ENCODE measurements around the gene ONECUT3. TPM values are rescaled to one million over a fixed set of nuclear protein-coding genes. Genes with fewer than 3 reads are reported as not detected.

ONECUT3 gene
- total RNA-seq, 1 donor: not detected

DNA sequence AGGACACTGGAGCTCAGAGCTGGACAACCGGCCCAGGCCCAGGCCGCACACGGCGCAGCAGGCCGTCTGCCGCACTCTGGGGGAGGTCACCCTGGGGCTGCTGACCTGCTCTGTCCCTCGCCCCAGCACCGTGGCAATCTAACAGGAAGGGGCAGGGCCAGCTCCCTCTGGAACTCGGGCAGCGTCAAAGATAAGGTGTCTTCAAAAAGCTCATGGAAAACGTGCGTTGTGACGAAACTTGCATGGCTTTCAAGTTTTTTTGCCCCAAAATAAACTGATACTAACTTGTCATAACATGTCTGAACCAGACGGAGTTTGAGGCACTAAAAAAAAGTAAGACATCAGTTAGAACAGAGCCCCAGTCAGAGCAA, 70.9 kb downstream of the ONECUT3 start:
- TF ChIP-seq, protein P1, sequence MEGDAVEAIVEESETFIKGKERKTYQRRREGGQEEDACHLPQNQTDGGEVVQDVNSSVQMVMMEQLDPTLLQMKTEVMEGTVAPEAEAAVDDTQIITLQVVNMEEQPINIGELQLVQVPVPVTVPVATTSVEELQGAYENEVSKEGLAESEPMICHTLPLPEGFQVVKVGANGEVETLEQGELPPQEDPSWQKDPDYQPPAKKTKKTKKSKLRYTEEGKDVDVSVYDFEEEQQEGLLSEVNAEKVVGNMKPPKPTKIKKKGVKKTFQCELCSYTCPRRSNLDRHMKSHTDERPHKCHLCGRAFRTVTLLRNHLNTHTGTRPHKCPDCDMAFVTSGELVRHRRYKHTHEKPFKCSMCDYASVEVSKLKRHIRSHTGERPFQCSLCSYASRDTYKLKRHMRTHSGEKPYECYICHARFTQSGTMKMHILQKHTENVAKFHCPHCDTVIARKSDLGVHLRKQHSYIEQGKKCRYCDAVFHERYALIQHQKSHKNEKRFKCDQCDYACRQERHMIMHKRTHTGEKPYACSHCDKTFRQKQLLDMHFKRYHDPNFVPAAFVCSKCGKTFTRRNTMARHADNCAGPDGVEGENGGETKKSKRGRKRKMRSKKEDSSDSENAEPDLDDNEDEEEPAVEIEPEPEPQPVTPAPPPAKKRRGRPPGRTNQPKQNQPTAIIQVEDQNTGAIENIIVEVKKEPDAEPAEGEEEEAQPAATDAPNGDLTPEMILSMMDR (IDR thresholded peaks at IDR 0.05; ENCODE audit: insufficient read depth, low read length): no peak
- no peak overlapping the region for H3K4me3 ChIP-seq (ENCODE audit: low read depth, low read length)
- DNase-seq (ENCODE audit: low read depth): no peak

GRCh38 chr19:1825909-1826556, 72.7 kb downstream of the ONECUT3 start:
- TF ChIP-seq, protein P1 (IDR thresholded peaks at IDR 0.05; ENCODE audit: insufficient read depth, low read length): peak; percentile 94
- DNase-seq (ENCODE audit: low read depth): peak; percentile 64
- H3K4me3 ChIP-seq (ENCODE audit: low read depth, low read length): no peak overlapping the region

DNA sequence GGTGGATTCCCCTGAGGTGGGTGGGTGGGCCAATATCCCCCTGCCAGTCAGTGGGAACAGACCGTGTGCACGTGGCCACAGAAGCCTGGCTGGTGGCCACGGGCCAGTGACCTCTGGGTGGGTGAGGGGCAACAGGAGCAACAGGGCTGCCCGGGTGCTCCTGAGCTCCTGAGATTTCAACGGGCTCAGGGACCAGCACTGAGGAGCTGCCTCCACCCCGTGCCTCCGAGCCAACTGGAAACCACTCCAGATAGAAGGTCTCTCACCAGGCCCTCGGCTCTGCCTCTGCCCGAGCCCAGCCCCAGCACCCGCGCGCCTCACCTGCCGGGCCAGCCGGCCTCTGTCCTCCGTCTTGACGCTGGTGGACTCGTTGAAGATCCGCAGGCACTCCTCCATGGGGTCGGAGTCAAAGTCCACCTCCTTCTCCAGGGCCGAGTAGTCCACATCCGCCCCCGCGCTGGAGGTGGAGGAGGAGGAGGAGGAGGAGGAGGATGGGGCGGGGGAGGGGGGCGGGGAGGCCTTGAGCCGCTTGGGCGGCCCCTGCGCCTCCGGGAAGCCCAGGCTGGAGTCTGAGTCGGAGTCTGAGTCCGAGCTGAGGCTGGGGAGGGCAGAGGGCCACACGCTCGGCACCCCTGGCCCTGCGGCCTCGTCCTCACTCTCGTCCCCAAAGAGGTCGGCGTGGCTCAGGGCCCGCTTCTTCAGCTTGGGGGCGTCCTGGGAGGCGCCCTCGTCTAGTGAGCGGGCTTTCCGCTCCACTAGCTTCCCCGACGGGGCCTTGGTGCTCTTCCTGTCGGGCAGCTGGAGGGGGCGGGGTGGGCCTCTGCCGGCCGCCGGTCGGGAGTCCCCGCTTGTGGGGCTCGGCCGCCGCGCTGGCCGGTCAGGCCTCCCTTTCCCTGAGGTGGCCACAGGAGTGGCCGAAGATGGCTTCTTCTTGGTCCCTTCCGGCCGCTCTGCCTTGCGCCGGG, 73.5 kb downstream of the ONECUT3 start:
- TF ChIP-seq, protein P1 (IDR thresholded peaks at IDR 0.05; ENCODE audit: insufficient read depth, low read length): no peak
- H3K4me3 ChIP-seq (ENCODE audit: low read depth, low read length): no peak overlapping the region
- DNase-seq (ENCODE audit: low read depth): no peak

- no peak overlapping the region for H3K4me3 ChIP-seq (ENCODE audit: low read depth, low read length)
- no peak for DNase-seq (ENCODE audit: low read depth)
- TF ChIP-seq, protein P1 (IDR thresholded peaks at IDR 0.05; ENCODE audit: insufficient read depth, low read length): no peak
Measured at GRCh38 chr19:1827566-1828278, 74.4 kb downstream of the ONECUT3 start.

DNA sequence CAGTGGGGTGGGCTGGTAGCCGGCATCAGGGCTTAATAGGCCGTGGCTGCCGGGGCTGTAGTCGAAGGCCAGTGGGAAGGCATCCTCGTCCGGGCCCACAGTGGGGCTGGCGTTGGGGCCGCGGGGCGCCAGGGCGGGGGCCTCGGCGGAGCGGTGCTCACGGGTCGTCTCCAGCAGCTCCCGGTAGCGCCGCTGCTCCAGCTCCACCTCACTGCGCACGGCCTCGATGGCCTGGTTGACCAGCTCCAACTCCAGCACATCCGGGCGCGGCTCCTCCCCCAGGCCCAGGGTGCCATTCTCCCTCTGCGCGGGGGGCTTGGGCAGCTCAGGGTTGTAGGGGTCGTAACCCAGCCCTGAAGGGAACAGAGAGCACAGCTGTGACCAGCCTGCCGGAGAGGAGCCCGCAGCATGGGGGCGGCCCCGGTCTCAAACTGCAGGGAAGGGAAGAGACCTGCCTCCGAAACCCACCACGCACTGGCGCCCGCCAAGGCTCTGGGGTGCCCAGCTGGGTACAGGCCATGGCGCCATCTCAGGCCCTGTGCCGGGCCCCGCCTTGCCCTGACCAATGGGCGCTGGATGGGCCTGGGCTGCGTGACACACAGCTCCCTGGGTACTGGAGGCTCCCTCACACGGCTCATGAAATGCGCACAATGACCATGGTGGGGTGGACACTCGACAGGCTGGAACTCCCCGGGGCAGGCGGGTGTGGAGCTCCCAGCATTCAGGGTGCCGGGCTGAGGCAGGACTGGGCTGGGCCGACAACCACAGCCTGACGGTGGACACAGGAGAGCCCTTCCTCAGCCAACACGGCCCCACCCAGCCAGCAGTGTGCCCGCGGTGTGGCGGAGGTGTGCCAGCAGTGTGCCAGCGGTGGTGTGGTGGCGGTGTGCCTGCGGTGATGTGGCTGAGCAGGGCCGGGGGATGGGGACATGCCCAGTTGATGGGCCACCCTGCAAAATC, 75.3 kb downstream of the ONECUT3 start:
- TF ChIP-seq, protein P1 (IDR thresholded peaks at IDR 0.05; ENCODE audit: insufficient read depth, low read length): no peak
- DNase-seq (ENCODE audit: low read depth): no peak
- H3K4me3 ChIP-seq (ENCODE audit: low read depth, low read length): no peak overlapping the region

DNA sequence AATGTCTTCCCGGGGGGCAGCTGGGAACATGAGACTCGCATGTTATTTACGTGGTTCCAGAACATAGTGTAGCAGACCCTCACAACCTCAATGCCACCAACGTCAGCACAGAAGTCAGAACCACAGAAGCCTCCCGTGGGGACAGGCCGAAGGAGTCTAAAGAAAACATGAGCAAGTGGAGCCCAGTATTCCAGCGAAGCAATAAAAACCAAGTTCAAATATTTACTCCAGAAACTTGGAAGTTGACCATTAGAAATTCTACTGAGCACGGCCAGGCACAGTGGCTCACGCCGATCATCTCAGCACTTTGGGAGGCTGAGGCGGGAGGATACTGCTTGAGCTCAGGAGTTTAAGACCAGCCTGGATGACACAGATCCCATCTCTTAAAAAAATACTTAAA, 76.7 kb downstream of the ONECUT3 start:
- DNase-seq (ENCODE audit: low read depth): no peak
- TF ChIP-seq, protein P1 (IDR thresholded peaks at IDR 0.05; ENCODE audit: insufficient read depth, low read length): no peak
- no peak overlapping the region for H3K4me3 ChIP-seq (ENCODE audit: low read depth, low read length)
